ENCODE measurements around the gene RNU1-1.
"Not testable (repeated sequence)": the region's sequence is repeated elsewhere in the genome, so short reads cannot be mapped to it uniquely, and the experiment has no call there.

Gene RNU1-1

DNA sequence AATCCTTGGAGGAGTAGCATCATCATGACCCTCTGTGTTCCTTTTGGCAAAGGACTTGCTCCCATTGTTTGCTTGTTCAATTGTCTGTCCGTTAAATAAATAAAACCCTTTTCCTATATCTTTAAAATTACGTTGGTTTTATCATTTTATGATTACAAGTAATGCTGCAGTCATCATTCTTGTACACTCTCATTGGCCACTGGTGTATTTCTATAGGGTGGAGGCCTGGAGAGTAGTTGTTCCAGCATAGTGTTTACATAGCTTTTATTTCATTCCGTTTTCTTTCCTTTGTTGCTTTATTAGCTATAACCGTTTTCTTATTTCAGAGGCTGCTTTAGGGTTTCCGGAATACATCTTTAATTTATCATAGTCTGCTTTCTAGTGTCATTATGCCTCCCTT is 7.6 kb upstream of the RNU1-1 start:
- not testable (repeated sequence) for DNase-seq (ENCODE audit: low read depth)

DNA sequence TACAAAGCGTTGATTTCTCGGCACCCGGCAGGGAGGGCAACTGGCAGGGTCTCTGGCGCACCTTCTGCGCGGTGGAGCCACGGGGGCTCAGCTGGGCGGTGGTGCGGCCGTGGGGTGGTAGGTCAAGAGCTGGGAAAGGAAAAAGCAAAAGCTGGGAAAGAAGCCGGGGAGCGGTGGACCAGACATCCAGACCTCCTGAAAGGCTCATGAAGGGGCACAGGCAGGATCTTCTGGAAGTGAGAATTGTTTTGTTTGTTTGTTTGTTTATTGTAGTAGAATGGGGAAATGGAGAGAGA is 7.2 kb upstream of the RNU1-1 start:
- no peak for DNase-seq (ENCODE audit: low read depth)

- not testable (repeated sequence) for DNase-seq (ENCODE audit: low read depth)
These were observed 6.6 kb upstream of the RNU1-1 start for GRCh38 chr1:16520435-16521287.

- not testable (repeated sequence) for DNase-seq (ENCODE audit: low read depth)
These were observed 5.3 kb upstream of the RNU1-1 start for GRCh38 chr1:16519255-16519951.

GRCh38 chr1:16518913-16519254 is 4.8 kb upstream of the RNU1-1 start:
- not testable (repeated sequence) for DNase-seq (ENCODE audit: low read depth)

DNA sequence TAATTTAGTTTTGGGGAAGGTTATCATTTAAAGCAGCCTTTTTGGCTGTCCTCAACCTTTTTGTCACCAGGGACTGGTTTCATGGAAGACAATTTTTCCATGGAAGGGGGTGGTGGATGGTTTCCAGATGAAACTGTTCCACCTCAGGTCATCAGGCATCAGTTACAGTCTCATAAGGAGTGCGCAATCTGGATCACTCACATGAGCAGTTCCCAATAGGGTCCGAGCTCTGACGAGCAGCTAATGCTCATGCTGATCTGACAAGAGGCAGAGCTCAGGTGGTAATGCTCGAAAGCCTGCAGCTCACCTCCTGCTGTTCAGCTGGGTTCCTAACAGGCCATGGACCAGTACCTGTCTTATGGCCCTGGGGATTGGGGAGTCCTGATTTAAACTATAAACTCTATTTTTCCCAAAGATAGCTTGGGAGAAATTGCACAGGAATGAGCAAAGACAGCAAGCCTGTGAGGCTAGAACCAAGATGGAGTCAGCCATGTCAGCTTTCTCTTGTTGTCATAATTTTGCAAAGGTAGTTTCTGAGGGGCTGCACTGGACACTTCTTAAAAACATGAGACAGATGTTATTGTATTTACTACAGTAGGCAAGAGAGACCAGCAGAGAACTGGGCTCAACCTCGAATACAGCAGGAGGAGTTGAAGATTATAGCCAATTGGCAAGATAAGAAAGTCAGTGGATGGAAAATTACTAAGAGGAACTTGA is 2.8 kb upstream of the RNU1-1 start:
- not testable (repeated sequence) for DNase-seq (ENCODE audit: low read depth)

- not testable (repeated sequence) for DNase-seq (ENCODE audit: low read depth)
These were observed 526 bp downstream of the RNU1-1 start for GRCh38 chr1:16513412-16514106.

DNA sequence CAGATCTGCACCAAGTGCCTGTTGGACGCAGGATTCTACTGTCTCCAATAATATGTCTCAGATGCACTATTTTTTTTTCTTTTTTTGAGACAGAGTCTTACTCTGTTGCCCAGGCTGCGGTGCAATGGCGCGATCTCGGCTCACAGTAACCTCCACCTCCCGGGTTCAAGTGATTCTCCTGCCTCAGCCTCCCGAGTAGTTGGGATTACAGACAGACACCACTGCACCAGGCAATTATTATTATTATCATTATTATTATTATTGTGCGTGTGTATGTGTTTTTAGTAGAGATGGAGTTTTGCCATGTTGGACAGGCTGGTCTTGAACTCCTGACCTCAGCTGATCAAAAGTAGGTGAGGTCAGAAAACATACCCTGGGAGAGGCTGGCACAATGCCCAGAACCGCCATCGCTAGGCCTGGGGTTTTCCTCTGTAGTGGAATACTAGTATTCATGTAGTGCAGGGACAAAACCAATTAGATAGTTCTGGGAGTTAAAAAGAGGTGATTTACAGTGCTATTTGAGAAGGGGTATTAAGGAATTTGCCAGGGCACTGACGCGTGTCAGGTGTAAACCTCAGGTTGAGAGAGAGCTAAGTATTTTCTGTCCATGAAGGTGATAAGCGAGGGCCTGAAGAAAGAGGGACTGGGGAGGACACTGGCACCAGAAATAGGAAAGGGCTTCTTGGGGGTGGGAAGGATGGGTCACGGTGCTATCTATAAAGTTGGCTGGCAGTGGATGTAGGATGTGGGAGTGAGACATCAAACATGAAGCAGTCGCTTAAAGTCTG is 1.3 kb downstream of the RNU1-1 start:
- DNase-seq (ENCODE audit: low read depth) = not testable (repeated sequence)

DNA sequence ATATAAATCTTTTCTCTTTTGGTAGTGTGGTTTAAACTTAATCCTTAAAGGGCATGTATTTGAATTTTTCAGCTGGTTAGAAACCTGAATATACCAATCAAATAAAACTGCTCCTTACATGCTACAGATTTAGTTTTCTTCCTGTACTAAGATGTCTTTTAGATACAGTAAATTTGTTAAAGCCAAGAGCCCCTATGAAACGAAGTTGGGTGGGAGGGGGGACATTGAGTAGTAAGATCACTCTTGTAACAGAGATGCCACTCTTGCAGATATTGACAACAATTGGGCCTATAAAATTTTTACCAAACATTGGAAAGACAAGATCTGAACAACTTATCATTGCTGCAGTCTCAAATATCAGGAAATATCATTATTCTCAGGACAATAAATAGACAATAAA is 2.2 kb downstream of the RNU1-1 start:
- not testable (repeated sequence) for DNase-seq (ENCODE audit: low read depth)

GRCh38 chr1:16508861-16509445 is 5.1 kb downstream of the RNU1-1 start:
- not testable (repeated sequence) for DNase-seq (ENCODE audit: low read depth)

GRCh38 chr1:16506364-16507136 is 7.5 kb downstream of the RNU1-1 start:
- not testable (repeated sequence) for DNase-seq (ENCODE audit: low read depth)

DNA sequence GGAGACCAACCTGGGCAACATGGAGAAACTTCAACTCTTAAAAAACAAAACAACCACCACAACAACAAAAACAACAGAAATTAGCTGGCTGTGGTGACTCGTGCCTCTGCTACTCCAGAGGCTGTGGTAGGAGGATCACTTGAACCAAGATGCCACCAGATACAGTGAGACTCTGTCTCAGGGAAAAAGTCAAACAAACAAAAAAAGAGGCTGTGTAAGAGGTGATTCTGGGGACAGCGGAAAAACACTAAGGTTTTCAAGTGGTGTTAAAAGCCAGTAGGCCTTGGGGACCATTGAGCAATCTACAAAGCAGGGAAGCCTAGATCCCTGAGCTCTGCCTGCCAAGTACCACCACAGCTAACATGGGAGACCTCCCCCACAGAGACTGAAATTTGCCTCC is 8.2 kb downstream of the RNU1-1 start:
- DNase-seq (ENCODE audit: low read depth) = not testable (repeated sequence)

DNA sequence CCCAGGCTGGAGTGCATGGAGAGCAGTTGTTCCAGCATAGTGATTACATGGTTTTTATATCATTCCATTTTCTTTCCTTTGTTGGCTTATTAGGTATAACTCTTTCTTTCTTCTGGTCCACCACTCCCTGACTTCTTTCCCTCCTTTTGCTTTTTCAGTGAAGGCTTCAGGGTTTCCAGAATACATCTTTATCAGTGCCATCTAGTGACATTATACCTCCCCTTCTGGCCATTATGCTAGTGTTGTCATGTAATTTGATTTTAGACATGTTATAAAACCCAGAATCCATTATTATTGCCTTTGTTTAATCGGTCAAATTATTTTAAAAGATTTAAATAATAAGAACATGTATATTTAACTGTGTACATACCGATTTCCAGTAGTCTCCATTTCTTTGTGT is 10.6 kb downstream of the RNU1-1 start:
- DNase-seq (ENCODE audit: low read depth) = no peak

DNA sequence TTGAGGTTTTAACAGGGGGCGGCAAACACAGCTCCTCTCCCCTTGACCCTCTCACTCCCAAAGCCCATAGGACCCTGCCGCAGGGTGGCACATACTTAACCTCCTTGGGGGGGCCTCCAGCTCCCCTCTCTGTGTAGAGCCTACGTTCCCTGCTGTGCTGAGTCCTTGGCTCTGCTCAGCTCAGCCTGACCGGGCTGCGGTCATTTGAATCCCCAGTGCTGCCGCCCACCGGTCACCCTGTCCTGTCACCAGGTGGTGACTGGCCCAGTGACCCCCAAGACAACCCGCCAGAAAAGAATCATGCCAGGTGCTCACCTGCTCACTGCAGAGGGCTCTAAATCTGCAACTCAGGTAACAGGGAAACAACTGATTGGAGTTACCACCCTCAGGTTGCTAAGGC is 12.6 kb downstream of the RNU1-1 start:
- DNase-seq (ENCODE audit: low read depth) = not testable (repeated sequence)

DNA sequence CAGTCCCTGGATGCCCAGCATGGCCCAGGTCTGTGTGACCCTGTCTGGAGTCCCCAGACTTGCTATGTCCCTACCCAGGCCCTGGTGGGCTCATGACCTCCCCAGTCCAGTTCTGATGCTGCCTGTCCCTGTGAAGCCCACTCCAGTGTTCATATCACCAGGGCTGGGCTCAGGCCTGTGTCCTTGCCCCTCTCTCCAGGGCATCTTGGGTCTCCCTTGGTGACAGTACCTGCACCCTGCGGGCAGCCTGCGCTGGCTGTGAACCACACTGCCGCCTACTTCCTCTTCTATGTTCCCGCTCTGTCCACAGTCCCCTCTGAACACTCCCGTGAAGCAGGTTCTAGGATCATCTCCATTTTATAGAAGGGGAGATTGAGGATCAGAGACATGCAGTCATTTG is 13.1 kb downstream of the RNU1-1 start:
- not testable (repeated sequence) for DNase-seq (ENCODE audit: low read depth)

GRCh38 chr1:16500466-16500865 is 13.6 kb downstream of the RNU1-1 start:
- DNase-seq (ENCODE audit: low read depth) = not testable (repeated sequence)

DNA sequence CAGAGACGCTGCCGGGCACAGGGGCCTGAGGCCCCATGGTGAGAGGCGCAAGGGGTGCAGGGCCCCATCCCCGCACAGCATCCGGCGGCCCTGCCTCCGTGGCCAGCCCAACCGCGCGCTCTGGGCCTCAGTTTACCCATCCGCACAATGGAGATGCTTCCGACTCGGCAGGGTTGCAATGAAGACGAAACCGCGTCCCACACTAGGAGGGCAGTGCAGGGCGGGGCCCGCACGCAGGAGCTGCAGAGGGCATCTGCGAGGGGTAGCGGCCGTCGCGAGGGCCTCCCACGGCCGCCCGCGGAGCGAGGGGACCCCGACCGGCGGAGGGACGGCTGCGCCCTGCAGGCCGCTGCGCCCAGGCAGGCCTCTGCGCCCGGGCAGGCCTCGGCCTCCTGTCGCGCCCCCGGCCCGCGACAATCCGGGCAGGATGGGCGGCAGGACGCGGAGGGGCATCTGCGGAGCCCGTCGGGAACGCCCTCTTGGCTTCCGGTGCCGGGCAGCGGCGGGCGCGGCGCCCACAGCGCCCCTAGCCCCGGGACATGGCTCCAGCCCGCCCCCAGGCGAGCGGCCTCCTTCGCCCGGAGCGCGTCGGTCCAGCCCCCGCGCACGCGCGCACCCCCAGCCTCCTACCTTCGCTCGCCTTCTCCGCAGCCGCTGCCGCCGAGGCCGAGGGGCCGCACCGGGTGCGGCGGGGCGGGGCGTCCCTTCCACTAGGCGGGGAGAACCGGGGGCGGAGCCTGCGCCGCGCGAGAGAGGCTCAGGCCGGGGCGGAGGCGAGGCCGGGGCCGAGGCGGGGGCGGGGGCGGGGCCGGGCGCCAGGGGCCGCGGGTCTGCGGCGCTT is 15.3 kb downstream of the RNU1-1 start:
- peak; percentile 73 for DNase-seq (ENCODE audit: low read depth)

GRCh38 chr1:16498047-16498446 is 16.0 kb downstream of the RNU1-1 start:
- not testable (repeated sequence) for DNase-seq (ENCODE audit: low read depth)

GRCh38 chr1:16497474-16497904 is 16.6 kb downstream of the RNU1-1 start:
- DNase-seq (ENCODE audit: low read depth) = not testable (repeated sequence)

Data from stimulated activated CD8-positive, alpha-beta memory T cell treated with anti-CD3 and anti-CD28 coated beads, Interleukin-12 subunit alpha, Interleukin-12 subunit beta, amount 100 ng/mL, for 1 hour (primary cell).